HL-60 (cell line): Measurements from ENCODE around the gene LRRC41.

ENCODE experiments used
- DNase-seq, 2 experiments: peaks; one replicate each; pipeline ENCODE4 v3.0.0-alpha.2; 2010 to 2020; ENCODE audit warnings: low read depth in 1 of 2, low spot score in 1 of 2
- H3K27ac ChIP-seq: fragments of 250-450 bp; sonication (Bioruptor Pico); replicated peaks from 2 replicates; pipeline ENCODE4 v1.5.1; 2020; ENCODE audit warnings: mild to moderate bottlenecking, moderate library complexity
- H3K27me3 ChIP-seq: fragments of 250-450 bp; sonication (Bioruptor Pico); 2 replicates; pipeline ENCODE4 v1.5.1; 2021; ENCODE audit warnings: mild to moderate bottlenecking, moderate library complexity; ENCODE audit not compliant: insufficient read depth, poor library complexity, severe bottlenecking
- H3K4me3 ChIP-seq: replicated peaks from 2 replicates; pipeline ENCODE4 v1.5.1; 2011; ENCODE audit warnings: mild to moderate bottlenecking, control low read depth, low read length; ENCODE audit not compliant: insufficient read depth
- CTCF ChIP-seq: IDR thresholded peaks from one replicate; pipeline ENCODE4 v1.5.1; 2011; ENCODE audit warnings: low read length, control low read depth, inconsistent platforms; ENCODE audit not compliant: insufficient read depth
- GABPA ChIP-seq: IDR thresholded peaks from 2 replicates; pipeline ENCODE4 v1.6.1; 2012; ENCODE audit warnings: low read depth
- POLR2AphosphoS5 ChIP-seq: IDR thresholded peaks from 2 replicates; pipeline ENCODE4 v1.6.1; 2012; ENCODE audit warnings: low read depth
- REST ChIP-seq: IDR thresholded peaks from 2 replicates; pipeline ENCODE4 v1.6.1; 2012; ENCODE audit warnings: low read depth; ENCODE audit not compliant: insufficient replicate concordance
- SPI1 ChIP-seq: IDR thresholded peaks from 2 replicates; pipeline ENCODE4 v1.6.1; 2012; ENCODE audit warnings: low read depth, mild to moderate bottlenecking, borderline replicate concordance

The LRRC41 gene

GRCh38 chr1:46289134-46289494 lies 14.3 kb downstream of the LRRC41 start:
- TF ChIP-seq SPI1 (no peak), CTCF (no peak), POLR2AphosphoS5 (no peak), GABPA (no peak), REST (no peak)
- no peak overlapping the region for H3K27ac ChIP-seq
- H3K4me3 ChIP-seq, result no peak overlapping the region
- no peaks in the 10 kb centered on the region for H3K27me3 ChIP-seq
- no peak for DNase-seq

- DNase-seq, result no peak
- H3K27ac ChIP-seq, result no peak overlapping the region
- H3K27me3 ChIP-seq, result no peaks in the 10 kb centered on the region
- no peak for TF ChIP-seq REST
- no peak for TF ChIP-seq GABPA
- H3K4me3 ChIP-seq, result no peak overlapping the region
Measured at GRCh38 chr1:46288485-46289133, 14.8 kb downstream of the LRRC41 start.

- no peak overlapping the region for H3K27ac ChIP-seq
- H3K27me3 ChIP-seq, result no peaks in the 10 kb centered on the region
- DNase-seq, result no peak
- H3K4me3 ChIP-seq, result no peak overlapping the region
- TF ChIP-seq GABPA, result no peak
- no peak for TF ChIP-seq REST
- no peak; the same call in 1 of the 2 replicates for TF ChIP-seq POLR2AphosphoS5
- TF ChIP-seq SPI1, result no peak
- no peak for TF ChIP-seq CTCF
Measured at GRCh38 chr1:46285730-46286477, 17.5 kb downstream of the LRRC41 start.
